Liver (tissue), 9 donors: Measurements from ENCODE around the gene KSR1. TPM values are rescaled to one million over a fixed set of nuclear protein-coding genes. Genes with fewer than 3 reads are reported as not detected.

ENCODE experiments used
- DNase-seq: peaks from one replicate; pipeline ENCODE4 v3.0.0-alpha.2; 2017; ENCODE audit warnings: low spot score
- H3K27ac ChIP-seq, 2 donors: one replicate each; pipeline ENCODE4 v1.7.0; 2013; ENCODE audit warnings: inconsistent platforms in 2 of 2, low read length in 2 of 2, control low read depth in 1 of 2, low read depth in 1 of 2, mild to moderate bottlenecking in 1 of 2
- H3K27me3 ChIP-seq, 4 donors: one replicate each; pipeline versions ENCODE4 v1.6.1 to v1.7.0; 2013; ENCODE audit warnings: low read length in 3 of 4, inconsistent platforms in 1 of 4, mild to moderate bottlenecking in 1 of 4, moderate library complexity in 1 of 4; ENCODE audit not compliant: control insufficient read depth in 4 of 4, insufficient read depth in 4 of 4
- H3K36me3 ChIP-seq, 4 donors: one replicate each; pipeline versions ENCODE4 v1.6.1 to v1.7.0; 2013; ENCODE audit warnings: low read length in 3 of 4, mild to moderate bottlenecking in 3 of 4, low read depth in 1 of 4, moderate library complexity in 1 of 4; ENCODE audit not compliant: control insufficient read depth in 4 of 4, insufficient read depth in 3 of 4
- H3K4me1 ChIP-seq, 4 donors: one replicate each; pipeline versions ENCODE4 v1.6.1 to v1.7.0; 2013; ENCODE audit warnings: low read length in 3 of 4, mild to moderate bottlenecking in 3 of 4, moderate library complexity in 1 of 4; ENCODE audit not compliant: control insufficient read depth in 4 of 4, insufficient read depth in 4 of 4
- H3K4me3 ChIP-seq, 3 donors: one replicate each; pipeline versions ENCODE4 v1.6.1 to v1.7.0; 2013; ENCODE audit warnings: low read length in 3 of 3, control low read depth in 1 of 3, low read depth in 1 of 3, mild to moderate bottlenecking in 1 of 3
- H3K9ac ChIP-seq, 2 donors: one replicate each; pipeline ENCODE4 v1.7.0; 2013; ENCODE audit warnings: low read length in 2 of 2, mild to moderate bottlenecking in 2 of 2, moderate library complexity in 2 of 2, control low read depth in 1 of 2, low read depth in 1 of 2
- H3K9me3 ChIP-seq, 4 donors: one replicate each; pipeline versions ENCODE4 v1.6.1 to v1.7.0; 2013; ENCODE audit warnings: low read length in 3 of 4; ENCODE audit not compliant: control insufficient read depth in 4 of 4
- HNF4G ChIP-seq: IDR thresholded peaks from 2 replicates; pipeline ENCODE4 v1.6.1; 2016; ENCODE audit warnings: antibody characterized with exemption
- MAX ChIP-seq: IDR thresholded peaks from 2 replicates; pipeline ENCODE4 v1.6.1; 2016; ENCODE audit warnings: antibody characterized with exemption
- YY1 ChIP-seq: IDR thresholded peaks from 2 replicates; pipeline ENCODE4 v1.6.1; 2016; ENCODE audit warnings: antibody characterized with exemption, mild to moderate bottlenecking
- WGBS: extraction: QIAGEN DNeasy Blood & Tissue Kit; methylation state at CpG from one replicate; pipeline ENCODE4 v1.1.7; 2013; 5-methylcytosine and 5-hydroxymethylcytosine counted together
- polyA plus RNA-seq, 2 donors: library from polyadenylated mRNA; stranded (reverse) in 1 of 2; unstranded in 1 of 2; fragments of 200-250 nt in 1 of 2; fragments of >200 nt in 1 of 2; fragmentation: Nextera tagmentation in 1 of 2; extraction: Ambion mirVana in 1 of 2; gene quantifications; one replicate each; pipeline versions ENCODE4 v1.2.1 to v1.2.3, GENCODE V29; 2013 to 2015
- total RNA-seq, 2 donors: library from RNA; depleted of rRNA; stranded (reverse); fragments of >200 nt; gene quantifications; one replicate each; pipeline ENCODE4 v1.2.3, GENCODE V29; 2014
- TF ChIP-seq, protein P1 (sequence below): IDR thresholded peaks from 2 replicates; pipeline ENCODE4 v1.6.1; 2016; ENCODE audit warnings: antibody characterized with exemption
- TF ChIP-seq, protein P2 (sequence below): IDR thresholded peaks from 2 replicates; pipeline ENCODE4 v1.6.1; 2016; ENCODE audit warnings: antibody characterized with exemption, mild to moderate bottlenecking
- donor health status: healthy.
- donor health status: healthy.
- donor health status: healthy.
- donor health status: healthy.
- donor health status: healthy.

KSR1 gene
- total and polyA plus RNA-seq, 4 donors, result 1.2 to 9.0 (median 4.1) TPM

- TF ChIP-seq HNF4G, result no peak
- TF ChIP-seq, protein P1, sequence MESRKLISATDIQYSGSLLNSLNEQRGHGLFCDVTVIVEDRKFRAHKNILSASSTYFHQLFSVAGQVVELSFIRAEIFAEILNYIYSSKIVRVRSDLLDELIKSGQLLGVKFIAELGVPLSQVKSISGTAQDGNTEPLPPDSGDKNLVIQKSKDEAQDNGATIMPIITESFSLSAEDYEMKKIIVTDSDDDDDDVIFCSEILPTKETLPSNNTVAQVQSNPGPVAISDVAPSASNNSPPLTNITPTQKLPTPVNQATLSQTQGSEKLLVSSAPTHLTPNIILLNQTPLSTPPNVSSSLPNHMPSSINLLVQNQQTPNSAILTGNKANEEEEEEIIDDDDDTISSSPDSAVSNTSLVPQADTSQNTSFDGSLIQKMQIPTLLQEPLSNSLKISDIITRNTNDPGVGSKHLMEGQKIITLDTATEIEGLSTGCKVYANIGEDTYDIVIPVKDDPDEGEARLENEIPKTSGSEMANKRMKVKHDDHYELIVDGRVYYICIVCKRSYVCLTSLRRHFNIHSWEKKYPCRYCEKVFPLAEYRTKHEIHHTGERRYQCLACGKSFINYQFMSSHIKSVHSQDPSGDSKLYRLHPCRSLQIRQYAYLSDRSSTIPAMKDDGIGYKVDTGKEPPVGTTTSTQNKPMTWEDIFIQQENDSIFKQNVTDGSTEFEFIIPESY, result no peak
Measured at GRCh38 chr17:27519550-27519949, 63.3 kb downstream of the KSR1 start (continued).

- TF ChIP-seq YY1, result no peak
- no peak for TF ChIP-seq MAX
- no peak for DNase-seq
Measured at GRCh38 chr17:27520491-27521185, 64.4 kb downstream of the KSR1 start.

DNA sequence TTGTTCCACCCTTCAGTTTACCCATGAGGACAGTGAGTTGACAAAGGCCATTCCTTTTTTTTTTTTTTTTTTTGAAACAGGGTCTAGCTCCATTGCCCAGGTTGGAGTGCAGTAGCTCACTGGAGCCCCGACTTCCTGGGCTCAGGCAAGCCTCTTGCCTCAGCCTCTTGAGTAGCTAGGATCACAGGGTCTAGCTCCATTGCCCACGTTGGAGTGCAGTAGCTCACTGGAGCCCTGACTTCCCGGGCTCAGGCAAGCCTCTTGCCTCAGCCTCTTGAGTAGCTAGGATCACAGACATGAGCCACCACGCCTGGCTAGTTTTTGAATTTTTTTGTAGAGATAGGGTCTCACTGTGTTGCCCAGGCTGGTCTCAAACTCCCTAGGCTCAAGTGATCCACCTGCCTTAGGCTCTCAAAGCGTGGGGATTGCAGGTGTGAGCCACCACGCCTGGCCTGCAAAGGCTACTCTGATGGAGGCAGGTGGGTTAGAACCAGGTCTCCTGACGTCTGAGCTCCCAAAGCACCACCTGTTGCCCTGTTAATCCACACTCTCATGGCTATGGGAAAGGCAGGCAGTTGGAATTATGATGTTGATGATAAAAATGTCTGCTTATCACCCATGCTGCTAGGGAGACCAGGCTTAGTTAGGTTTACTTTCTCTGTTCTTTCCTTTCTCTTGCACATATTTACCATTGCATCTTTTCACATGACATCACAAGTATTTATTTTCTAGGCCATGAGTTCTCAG lies 65.2 kb downstream of the KSR1 start:
- DNase-seq, result no peak
- no peaks in the 10 kb centered on the region for H3K36me3 ChIP-seq
- H3K4me1 ChIP-seq, result peaks cover 0 to 5% (median under 1%) of the 10 kb centered on the region in 4 donors
- H3K4me3 ChIP-seq, result no peak overlapping the region
- H3K9me3 ChIP-seq, result no peaks in the 10 kb centered on the region
- no peaks in the 10 kb centered on the region for H3K27me3 ChIP-seq
- 92% methylated on average over 7 of the region's 7 CpGs for WGBS
- H3K9ac ChIP-seq, result no peak overlapping the region
- no peak overlapping the region for H3K27ac ChIP-seq
- TF ChIP-seq MAX (no peak), YY1 (no peak)
- TF ChIP-seq, protein P2, sequence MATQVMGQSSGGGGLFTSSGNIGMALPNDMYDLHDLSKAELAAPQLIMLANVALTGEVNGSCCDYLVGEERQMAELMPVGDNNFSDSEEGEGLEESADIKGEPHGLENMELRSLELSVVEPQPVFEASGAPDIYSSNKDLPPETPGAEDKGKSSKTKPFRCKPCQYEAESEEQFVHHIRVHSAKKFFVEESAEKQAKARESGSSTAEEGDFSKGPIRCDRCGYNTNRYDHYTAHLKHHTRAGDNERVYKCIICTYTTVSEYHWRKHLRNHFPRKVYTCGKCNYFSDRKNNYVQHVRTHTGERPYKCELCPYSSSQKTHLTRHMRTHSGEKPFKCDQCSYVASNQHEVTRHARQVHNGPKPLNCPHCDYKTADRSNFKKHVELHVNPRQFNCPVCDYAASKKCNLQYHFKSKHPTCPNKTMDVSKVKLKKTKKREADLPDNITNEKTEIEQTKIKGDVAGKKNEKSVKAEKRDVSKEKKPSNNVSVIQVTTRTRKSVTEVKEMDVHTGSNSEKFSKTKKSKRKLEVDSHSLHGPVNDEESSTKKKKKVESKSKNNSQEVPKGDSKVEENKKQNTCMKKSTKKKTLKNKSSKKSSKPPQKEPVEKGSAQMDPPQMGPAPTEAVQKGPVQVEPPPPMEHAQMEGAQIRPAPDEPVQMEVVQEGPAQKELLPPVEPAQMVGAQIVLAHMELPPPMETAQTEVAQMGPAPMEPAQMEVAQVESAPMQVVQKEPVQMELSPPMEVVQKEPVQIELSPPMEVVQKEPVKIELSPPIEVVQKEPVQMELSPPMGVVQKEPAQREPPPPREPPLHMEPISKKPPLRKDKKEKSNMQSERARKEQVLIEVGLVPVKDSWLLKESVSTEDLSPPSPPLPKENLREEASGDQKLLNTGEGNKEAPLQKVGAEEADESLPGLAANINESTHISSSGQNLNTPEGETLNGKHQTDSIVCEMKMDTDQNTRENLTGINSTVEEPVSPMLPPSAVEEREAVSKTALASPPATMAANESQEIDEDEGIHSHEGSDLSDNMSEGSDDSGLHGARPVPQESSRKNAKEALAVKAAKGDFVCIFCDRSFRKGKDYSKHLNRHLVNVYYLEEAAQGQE, result no peak

More at GRCh38 chr17:27520491-27521185, 64.4 kb downstream of the KSR1 start:
- no peak overlapping the region for H3K27ac ChIP-seq
- 88% methylated on average over 16 of the region's 16 CpGs for WGBS
- no peaks in the 10 kb centered on the region for H3K27me3 ChIP-seq
- H3K4me3 ChIP-seq, result no peak overlapping the region
- peaks cover 0 to under 1% (median 0%) of the 10 kb centered on the region in 4 donors for H3K4me1 ChIP-seq
- H3K36me3 ChIP-seq, result no peaks in the 10 kb centered on the region
- H3K9ac ChIP-seq, result no peak overlapping the region
- no peaks in the 10 kb centered on the region for H3K9me3 ChIP-seq
